ENCODE results near the gene KCNIP3. TPM values are rescaled to one million over a fixed set of nuclear protein-coding genes. Genes with fewer than 3 reads are reported as not detected.
A peak's percentile ranks its signal among the peaks of the same experiment; 100 is the strongest.

Gene KCNIP3
- total RNA-seq, 1 donor from 2014 or later, result 0.64 TPM

DNA sequence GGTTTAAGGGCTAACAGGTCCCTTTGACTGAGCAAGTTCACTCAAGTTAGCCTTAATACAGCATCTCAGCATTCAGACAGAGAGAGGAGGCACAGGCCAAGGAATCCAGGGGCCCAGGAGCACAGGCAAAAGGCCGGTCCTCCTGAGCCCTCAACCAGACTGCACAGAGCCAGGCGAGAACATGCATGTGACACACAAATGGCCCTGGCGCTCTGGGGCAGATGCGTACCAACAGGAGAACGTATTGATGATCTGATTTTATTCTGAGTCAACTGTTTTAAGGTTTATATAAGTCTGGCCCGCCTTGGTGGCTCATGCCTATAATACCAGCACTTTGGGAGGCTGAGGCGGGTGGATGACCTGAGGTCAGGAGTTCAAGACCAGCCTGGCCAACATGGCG is 34.9 kb downstream of the KCNIP3 start:
- H3K36me3 ChIP-seq, result no peaks in the 10 kb centered on the region
- no peaks in the 10 kb centered on the region for H3K9me3 ChIP-seq (ENCODE audit: low read depth)
- peaks cover 14% of the 10 kb centered on the region for H3K4me1 Mint-ChIP-seq

DNA sequence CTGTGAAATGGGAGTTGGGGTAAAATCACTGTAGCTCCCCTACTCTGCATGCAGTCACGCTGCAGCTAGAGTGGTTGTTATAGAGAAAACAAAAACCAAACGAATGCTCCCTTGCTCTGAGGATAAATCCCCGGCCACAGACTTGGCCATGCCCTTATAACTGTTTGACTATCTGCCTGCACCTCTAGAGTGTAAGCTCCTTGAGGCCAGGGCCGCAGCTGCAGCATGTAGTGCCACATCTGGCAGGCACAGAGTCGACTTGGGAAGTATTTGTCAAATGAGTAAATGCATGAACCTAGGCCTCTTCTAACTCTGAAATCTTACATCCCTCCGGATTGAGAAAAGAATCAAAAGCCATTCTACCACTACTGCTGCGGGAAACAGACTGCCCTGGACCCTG is 35.9 kb downstream of the KCNIP3 start:
- Histone ChIP-seq H3K27ac (no peak overlapping the region), H3K4me2 (no peak overlapping the region), H3K79me2 (ENCODE audit: low read depth) (no peaks in the 10 kb centered on the region), H3K9ac (no peak overlapping the region), H3F3A (ENCODE audit: low read depth) (no peaks in the 10 kb centered on the region), H2AFZ (replicated peaks) (no peak overlapping the region), H3K4me1 (peaks cover 4% of the 10 kb centered on the region), H3K4me3 (no peak overlapping the region), H3K36me3 (no peaks in the 10 kb centered on the region), H4K20me1 (ENCODE audit: low read depth) (no peaks in the 10 kb centered on the region), H3K27me3 (peaks cover 20% of the 10 kb centered on the region), H3K9me3 (ENCODE audit: low read depth) (no peaks in the 10 kb centered on the region)
- Mint-ChIP-seq H3K36me3 (no peaks in the 10 kb centered on the region), H3K27me3 (ENCODE audit: insufficient read depth, low read depth) (peaks cover 4% of the 10 kb centered on the region), H3K4me1 (peaks cover 10% of the 10 kb centered on the region), H3K4me3 (peak overlapping the region; percentile 36), H3K9me3 (no peaks in the 10 kb centered on the region), H3K27ac (no peak overlapping the region)
- DNase-seq (ENCODE audit: low spot score), result no peak
- TF ChIP-seq EZH2 (IDR thresholded peaks at IDR 0.05) (no peak), EZH2phosphoT487 (IDR thresholded peaks at IDR 0.05) (no peak)
- TF ChIP-seq, protein P1, sequence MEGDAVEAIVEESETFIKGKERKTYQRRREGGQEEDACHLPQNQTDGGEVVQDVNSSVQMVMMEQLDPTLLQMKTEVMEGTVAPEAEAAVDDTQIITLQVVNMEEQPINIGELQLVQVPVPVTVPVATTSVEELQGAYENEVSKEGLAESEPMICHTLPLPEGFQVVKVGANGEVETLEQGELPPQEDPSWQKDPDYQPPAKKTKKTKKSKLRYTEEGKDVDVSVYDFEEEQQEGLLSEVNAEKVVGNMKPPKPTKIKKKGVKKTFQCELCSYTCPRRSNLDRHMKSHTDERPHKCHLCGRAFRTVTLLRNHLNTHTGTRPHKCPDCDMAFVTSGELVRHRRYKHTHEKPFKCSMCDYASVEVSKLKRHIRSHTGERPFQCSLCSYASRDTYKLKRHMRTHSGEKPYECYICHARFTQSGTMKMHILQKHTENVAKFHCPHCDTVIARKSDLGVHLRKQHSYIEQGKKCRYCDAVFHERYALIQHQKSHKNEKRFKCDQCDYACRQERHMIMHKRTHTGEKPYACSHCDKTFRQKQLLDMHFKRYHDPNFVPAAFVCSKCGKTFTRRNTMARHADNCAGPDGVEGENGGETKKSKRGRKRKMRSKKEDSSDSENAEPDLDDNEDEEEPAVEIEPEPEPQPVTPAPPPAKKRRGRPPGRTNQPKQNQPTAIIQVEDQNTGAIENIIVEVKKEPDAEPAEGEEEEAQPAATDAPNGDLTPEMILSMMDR (IDR thresholded peaks at IDR 0.05), result no peak

More for the DNA sequence above, 34.9 kb downstream of the KCNIP3 start:
- Histone ChIP-seq H3K4me2 (no peak overlapping the region), H3K27ac (no peak overlapping the region), H3K4me3 (no peak overlapping the region), H3K79me2 (ENCODE audit: low read depth) (no peaks in the 10 kb centered on the region), H3K27me3 (peaks cover 18% of the 10 kb centered on the region), H3K9ac (no peak overlapping the region), H2AFZ (replicated peaks) (no peak overlapping the region), H3K4me1 (peaks cover 4% of the 10 kb centered on the region), H3F3A (ENCODE audit: low read depth) (no peaks in the 10 kb centered on the region), H4K20me1 (ENCODE audit: low read depth) (no peaks in the 10 kb centered on the region)
- Mint-ChIP-seq H3K9me3 (no peaks in the 10 kb centered on the region), H3K4me3 (no peak overlapping the region), H3K27ac (no peak overlapping the region), H3K36me3 (no peaks in the 10 kb centered on the region), H3K27me3 (ENCODE audit: insufficient read depth, low read depth) (peaks cover 4% of the 10 kb centered on the region)
- no peak for TF ChIP-seq EZH2phosphoT487 (IDR thresholded peaks at IDR 0.05)
- no peak for TF ChIP-seq EZH2 (IDR thresholded peaks at IDR 0.05)
- TF ChIP-seq, protein P1 (IDR thresholded peaks at IDR 0.05), result no peak
- no peak for DNase-seq (ENCODE audit: low spot score)

DNA sequence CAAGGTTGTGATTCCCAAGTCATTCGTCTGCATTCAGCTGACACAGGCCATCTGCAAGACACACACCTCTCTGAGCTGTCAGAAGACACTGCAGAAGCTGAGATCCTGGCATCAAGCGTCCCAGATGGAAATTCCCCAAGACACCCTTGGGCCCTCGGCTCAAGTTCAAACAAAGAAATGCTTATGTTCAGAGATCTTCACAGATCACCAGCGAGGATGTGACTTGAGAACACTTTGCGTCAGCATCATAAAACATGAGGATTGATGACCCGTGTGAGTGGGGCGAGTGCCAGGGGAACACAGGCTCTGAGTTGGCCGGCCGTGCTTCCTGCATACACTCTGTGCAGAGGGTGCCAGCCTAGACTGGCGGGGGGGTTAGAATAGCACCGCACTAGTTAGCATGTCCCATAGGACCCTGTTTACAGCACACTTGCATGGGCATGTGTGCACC is 36.8 kb downstream of the KCNIP3 start:
- H3K27me3 Mint-ChIP-seq (ENCODE audit: insufficient read depth, low read depth), result peaks cover 4% of the 10 kb centered on the region
- H3K4me1 Mint-ChIP-seq, result peaks cover 8% of the 10 kb centered on the region
- no peak overlapping the region for H2AFZ ChIP-seq (replicated peaks)
- H4K20me1 ChIP-seq (ENCODE audit: low read depth), result no peaks in the 10 kb centered on the region
- TF ChIP-seq EZH2phosphoT487 (IDR thresholded peaks at IDR 0.05), result no peak
- H3K79me2 ChIP-seq (ENCODE audit: low read depth), result no peaks in the 10 kb centered on the region
- H3K4me1 ChIP-seq, result peaks cover 4% of the 10 kb centered on the region
- no peak overlapping the region for H3K27ac ChIP-seq
- H3K36me3 Mint-ChIP-seq, result no peaks in the 10 kb centered on the region
- no peak overlapping the region for H3K4me3 Mint-ChIP-seq
- no peak overlapping the region for H3K27ac Mint-ChIP-seq
- H3K9me3 Mint-ChIP-seq, result no peaks in the 10 kb centered on the region
- no peaks in the 10 kb centered on the region for H3K9me3 ChIP-seq (ENCODE audit: low read depth)
- no peaks in the 10 kb centered on the region for H3K36me3 ChIP-seq
- H3K27me3 ChIP-seq, result peaks cover 23% of the 10 kb centered on the region
- H3F3A ChIP-seq (ENCODE audit: low read depth), result no peaks in the 10 kb centered on the region
- no peak overlapping the region for H3K4me2 ChIP-seq
- no peak overlapping the region for H3K4me3 ChIP-seq
- DNase-seq (ENCODE audit: low spot score), result no peak
- H3K9ac ChIP-seq, result no peak overlapping the region

DNA sequence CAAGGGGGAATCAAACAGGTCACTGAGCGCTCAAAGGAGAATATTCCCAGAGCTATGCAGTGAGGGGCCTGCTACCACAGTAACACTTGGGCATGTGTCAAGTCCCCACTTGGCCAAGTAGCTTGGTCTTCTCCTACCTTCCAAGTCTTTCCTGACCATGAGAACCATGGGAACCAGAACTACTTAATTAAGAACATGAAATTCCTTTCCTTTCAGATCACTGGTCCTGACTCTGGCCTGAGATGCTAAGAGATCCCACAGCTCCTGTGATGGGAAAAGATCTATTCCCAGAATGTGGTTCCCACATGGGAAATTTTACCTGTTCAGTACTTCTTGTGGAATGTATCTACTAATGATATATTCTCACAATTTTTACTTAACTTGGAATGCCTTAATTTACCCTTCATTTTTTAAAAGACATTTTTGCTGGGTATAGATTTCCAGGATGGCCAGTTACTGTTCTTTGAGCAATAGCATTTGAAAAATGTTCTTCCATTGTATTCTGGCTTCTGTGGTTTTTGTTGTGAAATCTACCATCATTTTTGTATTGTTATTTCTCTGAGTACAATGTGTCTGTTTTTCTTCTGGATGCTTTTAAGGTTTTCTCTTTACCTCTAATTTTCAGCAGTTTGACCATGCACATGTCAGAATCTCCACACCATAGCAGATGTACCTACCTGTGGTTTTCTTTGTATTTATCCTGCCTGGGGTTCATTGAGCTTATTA is 37.9 kb downstream of the KCNIP3 start:
- no peak overlapping the region for H2AFZ ChIP-seq (replicated peaks)
- H3K27me3 ChIP-seq, result peaks cover 28% of the 10 kb centered on the region
- H3K9me3 ChIP-seq (ENCODE audit: low read depth), result no peaks in the 10 kb centered on the region
- TF ChIP-seq EZH2 (IDR thresholded peaks at IDR 0.05) (no peak), EZH2phosphoT487 (IDR thresholded peaks at IDR 0.05) (no peak)
- TF ChIP-seq, protein P1 (IDR thresholded peaks at IDR 0.05), result no peak
- no peak overlapping the region for H3K4me3 Mint-ChIP-seq
- H3K79me2 ChIP-seq (ENCODE audit: low read depth), result no peaks in the 10 kb centered on the region
- no peaks in the 10 kb centered on the region for H3K9me3 Mint-ChIP-seq
- H3K4me2 ChIP-seq, result no peak overlapping the region
- H3F3A ChIP-seq (ENCODE audit: low read depth), result no peaks in the 10 kb centered on the region
- no peak overlapping the region for H3K27ac Mint-ChIP-seq
- no peaks in the 10 kb centered on the region for H3K36me3 ChIP-seq
- H3K27ac ChIP-seq, result no peak overlapping the region
- no peak overlapping the region for H3K9ac ChIP-seq
- DNase-seq (ENCODE audit: low spot score), result no peak
- no peaks in the 10 kb centered on the region for H3K36me3 Mint-ChIP-seq
- peaks cover 4% of the 10 kb centered on the region for H3K27me3 Mint-ChIP-seq (ENCODE audit: insufficient read depth, low read depth)
- H3K4me3 ChIP-seq, result no peak overlapping the region
- peaks cover 8% of the 10 kb centered on the region for H3K4me1 Mint-ChIP-seq
- H3K4me1 ChIP-seq, result peaks cover 4% of the 10 kb centered on the region
- no peaks in the 10 kb centered on the region for H4K20me1 ChIP-seq (ENCODE audit: low read depth)

All from neural progenitor cell (in vitro differentiated cells).